Left ventricle myocardium inferior (tissue), 1 donor: ENCODE data around the gene TASOR2. TPM values are rescaled to one million over a fixed set of nuclear protein-coding genes. Genes with fewer than 3 reads are reported as not detected.
A peak's percentile ranks its signal among the peaks of the same experiment; 100 is the strongest.

Experiments
- DNase-seq: peaks from one replicate; pipeline ENCODE4 v3.0.0-alpha.2; 2020
- H3K27ac ChIP-seq: fragments of 200-600 bp; replicated peaks from 2 replicates; pipeline ENCODE4 v1.8.0; 2021
- H3K27me3 ChIP-seq: fragments of 200-600 bp; 2 replicates; pipeline ENCODE4 v1.8.0; 2021; ENCODE audit warnings: low read depth
- H3K36me3 ChIP-seq: fragments of 200-600 bp; 2 replicates; pipeline ENCODE4 v1.8.0; 2021
- H3K4me1 ChIP-seq: fragments of 200-600 bp; 2 replicates; pipeline ENCODE4 v1.8.0; 2021
- H3K4me3 ChIP-seq: fragments of 200-600 bp; 2 replicates; pipeline ENCODE4 v1.8.0; 2021; ENCODE audit warnings: mild to moderate bottlenecking, moderate library complexity
- H3K9me3 ChIP-seq: fragments of 200-600 bp; replicated peaks from 2 replicates; pipeline ENCODE4 v1.8.0; 2021
- CTCF ChIP-seq: fragments of 200-600 bp; IDR thresholded peaks from 2 replicates; pipeline ENCODE4 v1.8.0; 2021; ENCODE audit warnings: antibody characterized with exemption, mild to moderate bottlenecking, borderline replicate concordance
- intact Hi-C: fragments of 100-400 bp; cut with micrococcal nuclease; formaldehyde crosslinking; loops from one replicate; pipeline ENCODE4 v1.11.0; 2022
- total RNA-seq: library from RNA; stranded (reverse); fragmentation: NEBNext Ultra II Directional; extraction: Animal tissue kit (Norgen Biotek cat#: 25700); gene quantifications from one replicate; pipeline ENCODE4 v1.2.1, GENCODE V29; 2021
- donor health status: DM: no; HTN: yes; CAD: no; lungs with severe emphysema.

The TASOR2 gene
- total RNA-seq, 1 donor from 2014 or later = 39.9 TPM

- H3K4me3 ChIP-seq = no peak overlapping the region
- peaks cover 23% of the 10 kb centered on the region for H3K27me3 ChIP-seq
- H3K27ac ChIP-seq = no peak overlapping the region
- H3K36me3 ChIP-seq = no peaks in the 10 kb centered on the region
- H3K4me1 ChIP-seq = peaks cover 25% of the 10 kb centered on the region
- intact Hi-C loops = no loop called here
- no peak for TF ChIP-seq CTCF
- no peak for DNase-seq
- H3K9me3 ChIP-seq = no peaks in the 10 kb centered on the region
Observed at GRCh38 chr10:5681930-5682329, 2.7 kb upstream of the TASOR2 start.

- Histone ChIP-seq H3K27ac (no peak overlapping the region), H3K36me3 (no peaks in the 10 kb centered on the region), H3K27me3 (peaks cover 12% of the 10 kb centered on the region), H3K4me3 (no peak overlapping the region), H3K4me1 (peaks cover 36% of the 10 kb centered on the region), H3K9me3 (no peaks in the 10 kb centered on the region)
- no peak for DNase-seq
- intact Hi-C loops = no loop called here
- TF ChIP-seq CTCF = no peak
Observed at GRCh38 chr10:5683065-5683464, 1.6 kb upstream of the TASOR2 start.

- no peaks in the 10 kb centered on the region for H3K36me3 ChIP-seq
- no peaks in the 10 kb centered on the region for H3K27me3 ChIP-seq
- H3K27ac ChIP-seq = peak overlapping the region; percentile 92
- H3K4me1 ChIP-seq = peaks cover 44% of the 10 kb centered on the region
- H3K9me3 ChIP-seq = no peaks in the 10 kb centered on the region
- peak; percentile 56 for TF ChIP-seq CTCF
- intact Hi-C loops = no loop called here
- DNase-seq = peak; percentile 64
- peak overlapping the region; percentile 86 for H3K4me3 ChIP-seq
Observed at GRCh38 chr10:5684971-5685763, 529 bp downstream of the TASOR2 start.

GRCh38 chr10:5685764-5686240, 1.2 kb downstream of the TASOR2 start:
- Histone ChIP-seq H3K9me3 (no peaks in the 10 kb centered on the region), H3K4me3 (peak overlapping the region; percentile 86), H3K27me3 (no peaks in the 10 kb centered on the region), H3K27ac (peak overlapping the region; percentile 92), H3K4me1 (peaks cover 44% of the 10 kb centered on the region), H3K36me3 (no peaks in the 10 kb centered on the region)
- no peak for TF ChIP-seq CTCF
- intact Hi-C loops = no loop called here
- no peak for DNase-seq

GRCh38 chr10:5688587-5688986, 3.9 kb downstream of the TASOR2 start:
- DNase-seq = no peak
- H3K4me1 ChIP-seq = peaks cover 66% of the 10 kb centered on the region
- intact Hi-C loops = no loop called here
- H3K9me3 ChIP-seq = no peaks in the 10 kb centered on the region
- H3K27ac ChIP-seq = no peak overlapping the region
- no peak overlapping the region for H3K4me3 ChIP-seq
- no peak for TF ChIP-seq CTCF
- H3K27me3 ChIP-seq = no peaks in the 10 kb centered on the region
- H3K36me3 ChIP-seq = no peaks in the 10 kb centered on the region
